ENCODE results near the gene IL11.

The IL11 gene

DNA sequence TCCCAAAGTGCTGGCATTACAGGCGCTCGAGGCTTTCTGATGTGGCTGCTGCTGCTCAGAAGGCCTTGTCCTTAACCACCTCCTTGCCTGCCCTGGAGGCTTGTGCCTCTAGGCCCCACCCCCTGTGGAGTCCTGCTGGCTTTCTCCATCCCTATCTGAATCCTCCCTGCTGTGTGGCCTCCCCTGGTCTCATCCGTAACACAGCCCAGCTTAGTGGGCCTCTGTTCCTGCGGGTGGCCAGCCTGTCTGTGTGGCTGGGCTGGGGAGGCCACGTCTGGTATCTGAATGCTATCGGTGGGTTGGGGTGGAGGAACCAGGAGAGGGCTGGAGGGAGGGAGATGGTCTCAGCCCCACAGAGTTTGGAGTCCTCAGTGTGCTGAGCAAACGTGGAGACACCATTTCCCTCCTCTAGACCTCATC is 20.2 kb upstream of the IL11 start:
- no peak for DNase-seq

DNA sequence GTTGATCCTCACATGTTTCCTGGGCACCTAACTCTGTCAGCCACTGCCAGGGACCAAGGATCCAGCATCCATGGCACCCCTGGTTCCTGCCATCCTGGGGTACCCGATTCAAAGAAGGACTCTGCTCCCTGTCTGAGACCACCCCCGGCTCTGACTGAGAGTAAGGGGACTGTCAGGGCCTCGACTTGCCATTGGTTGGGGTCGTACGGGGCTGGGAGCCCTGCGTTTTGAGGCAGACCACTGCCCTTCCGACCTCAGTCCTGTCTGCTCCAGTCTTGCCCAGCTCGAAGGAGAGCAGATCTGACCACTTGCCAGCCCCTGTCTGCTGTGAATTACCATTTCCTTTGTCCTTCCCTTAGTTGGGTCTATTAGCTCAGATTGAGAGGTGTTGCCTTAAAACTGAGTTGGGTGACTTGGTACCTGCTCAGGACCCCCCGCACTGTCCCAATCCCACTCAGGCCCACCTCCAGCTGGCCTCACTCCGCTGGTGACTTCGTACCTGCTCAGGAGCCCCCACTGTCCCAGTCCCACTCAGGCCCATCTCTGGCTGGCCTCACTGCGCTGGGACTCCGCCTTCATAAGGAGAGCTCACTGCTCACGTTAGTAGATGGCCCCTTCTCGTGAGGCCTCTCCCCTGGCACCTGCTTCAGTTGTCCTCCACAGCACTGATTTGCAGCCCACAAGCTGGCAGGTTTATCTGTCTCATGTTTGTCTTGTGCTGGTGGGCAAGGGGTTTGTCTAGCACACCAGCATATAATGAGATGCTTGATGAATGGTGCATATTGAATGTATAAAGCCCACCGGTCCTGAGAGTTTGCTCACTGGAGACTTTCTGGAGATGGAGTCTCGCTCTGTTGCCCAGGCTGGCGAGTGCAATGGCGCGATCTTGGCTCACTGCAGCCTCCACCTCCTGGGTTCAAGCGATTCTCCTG is 19.4 kb upstream of the IL11 start:
- no peak for DNase-seq

- DNase-seq = no peak
Measured at GRCh38 chr19:55387736-55388497, 17.7 kb upstream of the IL11 start.

DNA sequence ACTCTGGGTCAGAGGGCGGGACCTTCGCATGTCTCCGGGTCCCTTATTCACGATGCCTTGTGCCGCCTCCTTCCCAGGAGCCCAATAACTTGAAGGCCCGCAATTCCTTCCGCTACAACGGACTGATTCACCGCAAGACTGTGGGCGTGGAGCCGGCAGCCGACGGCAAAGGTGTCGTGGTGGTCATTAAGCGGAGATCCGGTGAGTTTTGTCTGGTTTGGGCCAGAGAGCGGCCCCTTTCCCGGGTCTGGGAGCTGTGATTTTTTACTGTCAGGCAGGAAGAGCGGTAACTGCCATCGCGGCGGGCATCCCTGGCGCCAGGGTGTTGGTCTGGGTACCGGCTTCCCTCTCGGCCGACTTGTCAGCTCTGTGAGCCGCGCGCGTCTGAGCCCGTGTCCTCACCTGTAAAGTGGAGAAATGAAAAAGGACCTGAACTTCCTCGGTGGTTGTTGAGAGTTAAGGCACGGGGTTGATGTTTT is 16.3 kb upstream of the IL11 start:
- no peak for DNase-seq

DNA sequence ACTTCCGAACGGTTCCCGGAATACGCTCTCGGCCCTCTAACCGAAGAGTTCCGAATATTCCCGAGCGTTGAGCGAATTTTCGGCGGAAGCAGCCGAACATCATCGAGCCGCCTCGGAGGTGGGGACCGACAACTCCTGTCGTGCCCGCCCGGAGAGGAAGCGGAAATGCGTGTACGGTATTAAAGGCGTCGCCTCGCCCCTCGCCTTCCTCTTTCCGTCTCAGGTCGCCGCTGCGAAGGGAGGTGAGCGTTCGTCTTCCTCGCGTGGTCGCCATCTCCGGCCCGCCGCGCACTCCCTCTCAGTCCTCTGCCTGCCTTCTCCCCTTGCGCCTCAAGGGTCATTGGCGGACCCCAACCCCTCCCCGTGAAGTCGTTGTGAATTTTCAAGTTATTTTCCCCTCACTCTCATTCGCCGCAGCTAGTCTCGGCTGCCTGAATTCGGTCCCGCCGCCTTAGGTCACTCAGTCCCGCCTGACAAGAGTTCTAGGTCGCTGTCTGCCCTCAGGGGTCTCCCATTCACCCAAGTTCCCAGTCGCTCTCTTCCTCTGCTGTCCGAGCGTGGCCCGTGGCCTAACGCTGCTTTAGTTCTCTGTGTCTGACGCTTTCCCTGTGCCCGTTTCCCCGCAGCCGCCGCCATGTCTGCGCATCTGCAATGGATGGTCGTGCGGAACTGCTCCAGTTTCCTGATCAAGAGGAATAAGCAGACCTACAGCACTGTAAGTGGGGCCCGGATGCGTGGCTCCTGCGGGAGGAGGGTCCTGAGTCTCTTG is 15.6 kb upstream of the IL11 start, which contains the start of gene RPL28:
TSS of gene RPL28 (plus strand) at position 209 of the 769 bp plus-strand sequence. CDS start at position 635, 426 bp downstream.
- DNase-seq = peak; percentile 100

GRCh38 chr19:55384920-55385723 is 14.9 kb upstream of the IL11 start:
- peak; percentile 100 for DNase-seq

DNA sequence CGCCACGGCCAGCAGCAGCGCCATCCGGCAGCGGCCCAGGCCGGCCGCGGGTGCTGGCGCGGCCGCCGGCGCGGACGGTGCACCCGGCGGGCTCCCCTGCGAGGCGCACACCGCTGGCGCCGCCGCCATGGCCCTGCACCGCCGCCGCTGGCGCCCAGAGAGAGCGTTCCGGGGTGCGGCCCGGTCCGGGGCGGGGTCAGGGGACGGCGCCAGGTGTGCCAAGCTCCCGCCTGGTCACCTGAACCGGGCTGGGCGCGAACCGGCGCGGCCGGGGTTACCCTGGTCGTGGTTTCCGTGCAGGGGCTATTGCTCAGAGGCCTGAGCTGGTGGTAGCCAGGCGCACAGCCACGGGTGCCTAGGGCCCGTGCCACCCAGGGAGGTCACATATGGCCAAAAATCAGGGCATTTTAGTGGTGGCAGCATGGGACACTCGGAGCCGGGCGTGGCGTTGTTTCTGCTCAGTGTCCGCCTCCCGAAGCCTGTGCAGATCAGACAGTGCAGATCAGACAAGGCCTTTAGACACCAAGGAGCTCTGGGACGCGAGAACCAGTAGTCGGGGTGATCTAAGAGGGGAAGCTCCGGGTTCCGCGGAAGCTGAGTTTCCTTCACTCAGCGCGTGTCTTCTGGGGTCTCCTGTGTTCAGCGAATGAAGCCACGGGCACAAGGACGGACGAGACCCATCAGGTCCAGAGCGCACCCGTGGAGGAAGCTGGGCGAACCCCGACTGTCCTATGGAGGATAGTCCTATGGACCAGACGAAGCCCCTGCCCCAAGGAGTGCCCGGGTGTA is 14.1 kb upstream of the IL11 start, which contains the start of gene TMEM238:
TSS of gene TMEM238 (minus strand) at position 162 of the 789 bp plus-strand sequence. CDS start at position 129, 33 bp downstream.
- peak; percentile 40 for DNase-seq

DNA sequence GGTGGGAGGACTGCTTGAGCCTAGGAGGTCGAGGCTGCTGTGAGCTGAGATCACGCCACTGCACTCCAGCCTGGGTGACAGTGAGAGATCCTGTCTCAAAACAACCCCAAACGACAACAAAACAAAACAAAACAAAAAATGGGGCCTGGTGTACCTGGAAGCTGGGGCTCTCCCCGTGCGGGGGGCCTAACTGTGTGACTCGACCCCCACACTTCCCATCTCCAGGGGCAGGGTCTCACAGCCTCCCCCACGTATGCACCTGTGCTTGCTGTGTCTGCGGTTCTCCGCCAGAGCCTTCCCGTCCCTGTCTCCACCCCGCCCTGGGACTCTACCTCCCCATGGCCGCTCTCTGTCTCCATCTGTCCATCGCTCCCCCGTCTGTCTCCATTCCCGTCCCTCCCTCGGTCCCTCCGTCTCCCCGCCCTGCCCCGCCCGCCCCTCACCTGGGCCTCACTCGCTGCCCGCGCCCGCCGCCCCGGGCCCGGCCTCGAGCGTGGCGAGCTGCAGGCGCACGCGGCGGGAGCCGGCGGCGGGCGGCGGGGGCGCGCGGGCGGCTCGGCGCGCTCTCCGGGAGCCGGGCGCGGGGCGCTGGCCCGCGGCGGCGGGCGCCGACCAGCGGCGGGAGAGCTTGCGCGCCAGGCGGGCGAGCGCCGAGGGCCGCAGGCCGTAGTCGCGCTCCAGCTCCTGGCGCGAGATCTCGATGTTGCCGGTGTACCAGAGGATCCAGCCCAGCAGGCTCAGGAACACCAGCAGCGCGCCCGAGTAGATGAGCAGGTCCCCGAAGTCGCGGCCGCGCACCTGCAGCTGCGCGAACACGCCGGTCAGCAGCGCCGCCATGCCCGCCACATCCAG is 13.2 kb upstream of the IL11 start:
- DNase-seq = peak; percentile 26

DNA sequence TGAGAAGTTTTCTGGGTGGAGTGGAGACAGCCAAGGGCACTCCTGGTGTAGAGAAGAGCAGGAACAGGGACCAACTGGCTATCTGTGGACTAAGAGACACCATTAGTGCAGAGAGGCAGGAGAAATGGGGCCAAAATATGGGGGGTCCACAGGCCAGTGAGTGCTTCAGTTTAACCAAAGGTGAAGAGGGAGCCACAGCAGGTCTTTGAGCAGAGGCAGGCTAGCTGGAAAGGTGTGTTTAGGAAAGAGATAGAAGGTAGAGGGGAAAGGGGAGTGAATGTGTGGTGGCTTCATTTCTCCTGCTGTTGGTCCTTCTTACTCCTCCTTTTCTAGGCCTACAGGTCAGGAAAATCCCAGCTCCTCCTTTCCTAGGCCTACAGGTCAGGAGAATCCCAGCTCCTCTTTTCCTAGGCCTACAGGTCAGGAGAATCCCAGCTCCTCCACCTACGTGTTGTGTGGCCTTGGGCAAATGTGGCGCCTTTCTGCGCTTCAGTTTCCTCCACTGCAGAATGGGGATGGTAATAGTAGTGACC is 12.3 kb upstream of the IL11 start:
- DNase-seq = no peak

- DNase-seq = no peak
Measured at GRCh38 chr19:55382013-55382412, 11.8 kb upstream of the IL11 start.

GRCh38 chr19:55379174-55379573 is 8.9 kb upstream of the IL11 start:
- DNase-seq = no peak

- no peak for DNase-seq
Measured at GRCh38 chr19:55377356-55378131, 7.3 kb upstream of the IL11 start.

DNA sequence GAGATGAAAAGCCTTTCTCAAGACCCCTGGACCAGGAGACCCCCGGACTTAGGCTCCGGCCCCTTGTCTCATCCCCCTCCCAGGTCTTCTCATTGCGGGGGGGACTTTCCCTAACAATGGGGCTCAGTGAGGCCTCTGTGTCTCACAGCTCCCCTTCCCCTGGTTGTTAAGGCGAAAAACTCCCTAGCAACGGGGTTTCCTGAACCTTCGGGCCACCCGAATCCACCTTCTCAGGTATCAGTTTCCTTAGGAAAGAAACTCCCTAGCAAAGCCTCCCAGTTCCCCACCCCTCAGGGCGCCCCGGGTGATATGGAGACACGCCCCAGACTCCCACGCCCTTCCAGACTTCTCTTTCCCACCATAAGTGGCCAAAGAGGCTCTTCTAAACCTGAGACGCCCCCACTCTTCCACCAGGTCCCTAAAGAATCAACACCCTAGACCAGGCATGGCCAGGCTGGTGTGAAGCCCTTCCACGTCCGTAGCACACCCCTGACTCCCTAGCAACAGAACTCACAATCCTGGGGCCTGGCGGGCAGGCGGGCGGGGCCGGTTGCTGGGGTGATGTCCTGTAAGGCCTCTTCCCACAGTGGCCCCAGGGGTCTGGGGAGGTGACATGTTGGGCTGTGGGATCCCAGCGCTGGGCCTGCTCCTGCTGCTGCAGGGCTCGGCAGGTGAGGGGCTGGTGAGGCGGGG is 6.1 kb upstream of the IL11 start, which contains the start of gene TMEM190:
TSS of gene TMEM190 (plus strand) at position 586 of the 693 bp plus-strand sequence. CDS start at position 614, 28 bp downstream.
- DNase-seq = no peak

DNA sequence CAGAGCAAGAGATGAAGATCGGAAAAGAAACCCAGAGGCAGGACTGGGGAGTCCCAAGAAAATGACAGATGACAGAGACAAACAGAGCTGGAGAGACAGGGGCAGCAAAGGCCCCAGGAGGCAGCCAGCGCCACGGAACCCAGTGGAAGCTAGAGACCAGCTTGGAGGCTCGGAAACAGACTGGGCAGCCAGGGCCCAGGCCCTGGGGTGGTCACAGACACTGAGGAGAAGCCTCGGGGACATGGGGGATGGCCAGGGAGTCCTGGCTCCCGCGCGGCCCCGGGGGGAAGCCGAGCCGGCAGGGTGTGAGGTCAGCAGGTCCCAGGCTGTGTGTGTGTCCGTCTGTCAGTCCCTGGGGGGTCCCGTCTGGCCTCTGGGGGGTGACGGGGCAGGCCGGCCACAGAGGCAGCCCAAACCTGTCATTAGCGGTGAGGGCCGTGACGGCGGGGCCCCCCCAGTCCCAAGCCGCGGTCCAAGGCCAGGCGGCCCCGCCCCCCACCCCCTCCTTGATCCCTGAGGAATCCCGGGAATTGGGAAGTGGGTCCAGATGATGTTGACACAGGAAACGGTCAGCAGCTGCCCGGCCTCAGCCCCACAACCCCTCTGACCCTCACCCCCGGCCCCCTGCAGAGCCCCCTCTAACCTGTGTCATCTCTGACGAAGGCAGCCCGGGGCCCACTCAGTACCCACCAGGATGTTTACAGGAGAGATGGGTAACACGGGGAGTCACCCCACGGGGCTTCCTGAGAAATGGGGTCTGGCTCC is 3.9 kb upstream of the IL11 start:
- DNase-seq = no peak

DNA sequence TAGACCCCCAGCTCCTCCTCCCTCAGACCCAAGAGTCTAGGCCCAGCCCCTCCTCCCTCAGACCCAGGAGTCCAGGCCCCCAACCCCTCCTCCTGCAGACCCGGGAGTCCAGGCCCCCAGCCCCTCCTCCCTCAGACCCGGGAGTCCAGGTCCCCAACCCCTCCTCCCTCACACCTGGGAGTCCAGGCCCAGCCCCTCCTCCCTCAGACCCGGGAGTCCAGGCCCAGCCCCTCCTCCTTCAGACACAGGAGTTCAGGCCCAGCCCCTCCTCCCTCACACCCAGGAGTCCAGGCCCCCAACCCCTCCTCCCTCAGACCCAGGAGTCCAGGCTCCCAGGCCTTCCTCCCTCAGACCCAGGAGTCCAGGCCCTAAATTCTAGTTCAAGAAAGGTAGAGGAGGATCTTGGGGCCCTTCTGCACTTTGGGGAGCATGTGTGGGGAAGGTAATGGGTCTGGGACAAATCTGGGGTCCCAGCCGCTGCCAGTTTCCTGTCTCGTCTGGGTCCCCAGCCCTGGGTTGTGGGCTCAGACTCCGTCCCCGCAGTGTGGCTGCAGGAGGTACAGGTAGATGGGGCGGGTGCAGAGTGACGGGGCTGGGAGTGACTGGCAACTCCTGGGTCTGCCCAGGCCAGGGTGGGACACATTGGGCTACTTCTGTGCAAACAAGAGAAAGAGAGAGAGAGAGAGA is 3.2 kb upstream of the IL11 start:
- no peak for DNase-seq

DNA sequence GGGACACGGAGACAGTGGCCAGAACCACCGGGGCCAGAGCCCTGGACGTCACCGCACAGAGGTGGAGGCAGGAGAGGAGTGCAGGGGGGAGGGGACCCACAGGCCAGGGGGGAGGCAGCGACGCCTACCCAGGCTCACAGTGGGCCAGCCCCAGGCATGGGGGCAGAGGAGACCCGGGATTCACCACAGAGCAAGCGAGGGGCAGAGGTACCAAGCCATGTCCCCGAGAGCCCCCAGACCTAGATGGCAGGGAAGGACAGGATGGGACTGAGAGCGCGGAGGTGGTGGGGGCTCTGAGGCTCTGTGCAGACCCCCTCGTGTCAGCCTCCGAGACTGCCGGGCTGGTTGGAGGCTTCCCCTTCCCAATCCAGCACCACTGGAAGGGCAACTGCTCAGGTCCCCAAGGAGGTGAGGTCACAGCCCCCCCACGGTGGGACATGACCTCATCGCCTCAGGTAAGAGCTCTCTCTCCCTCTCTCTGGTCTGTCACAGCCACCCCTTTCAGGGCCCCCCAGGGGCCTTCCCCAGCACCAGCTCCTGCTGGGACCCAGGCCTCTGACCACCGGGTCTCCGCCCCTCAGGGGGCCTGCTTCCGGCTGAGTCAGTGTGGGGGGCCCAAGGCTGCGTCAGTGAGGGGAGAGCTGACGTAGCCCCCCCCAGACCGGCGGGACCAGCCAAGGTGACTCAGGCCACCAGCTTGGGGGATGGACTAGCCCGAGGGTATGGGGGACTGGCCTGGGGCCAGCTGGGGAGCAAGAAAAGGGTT is 2.2 kb upstream of the IL11 start:
- no peak for DNase-seq
